Parathyroid adenoma (tissue), 2 donors: ENCODE results near the gene CDA.

Experiments
- H2AFZ ChIP-seq: fragments of 300-600 bp; sonication (generic); one replicate; pipeline ENCODE4 v1.7.0; 2017; ENCODE audit warnings: antibody characterized with exemption, mild to moderate bottlenecking
- H3K27ac ChIP-seq: fragments of 300-600 bp; sonication (generic); one replicate; pipeline ENCODE4 v1.7.0; 2017
- H3K27me3 ChIP-seq: fragments of 300-600 bp; sonication (generic); one replicate; pipeline ENCODE4 v1.7.0; 2017; ENCODE audit warnings: low read length; ENCODE audit not compliant: control insufficient read depth, insufficient read depth
- H3K36me3 ChIP-seq: fragments of 300-600 bp; sonication (generic); one replicate; pipeline ENCODE4 v1.7.0; 2017; ENCODE audit warnings: low read length; ENCODE audit not compliant: control insufficient read depth, insufficient read depth
- H3K4me1 ChIP-seq: fragments of 300-600 bp; sonication (generic); one replicate; pipeline ENCODE4 v1.7.0; 2017; ENCODE audit warnings: control low read depth
- H3K4me2 ChIP-seq: fragments of 300-600 bp; sonication (generic); one replicate; pipeline ENCODE4 v1.7.0; 2017; ENCODE audit warnings: low read length
- H3K4me3 ChIP-seq: fragments of 300-600 bp; sonication (generic); one replicate; pipeline ENCODE4 v1.7.0; 2017; ENCODE audit warnings: low read depth, low read length
- H3K79me2 ChIP-seq: fragments of 300-600 bp; sonication (generic); one replicate; pipeline ENCODE4 v1.7.0; 2017; ENCODE audit warnings: control low read depth
- H3K9ac ChIP-seq: fragments of 300-600 bp; sonication (generic); one replicate; pipeline ENCODE4 v1.7.0; 2017; ENCODE audit warnings: mild to moderate bottlenecking
- H3K9me3 ChIP-seq: fragments of 300-600 bp; sonication (generic); one replicate; pipeline ENCODE4 v1.7.0; 2017; ENCODE audit warnings: low read length; ENCODE audit not compliant: control insufficient read depth
- CTCF ChIP-seq: fragments of 300-600 bp; sonication (generic); IDR thresholded peaks from one replicate; pipeline ENCODE4 v1.7.0; 2017; ENCODE audit warnings: antibody characterized with exemption, mild to moderate bottlenecking
- donor health status: primary hyperparathyroidism.

The CDA gene

GRCh38 chr1:20625176-20626097, 36.5 kb downstream of the CDA start:
- Histone ChIP-seq H3K36me3 (no peaks in the 10 kb centered on the region), H3K27ac (no peak overlapping the region), H3K9ac (no peak overlapping the region), H3K27me3 (no peaks in the 10 kb centered on the region), H3K9me3 (no peaks in the 10 kb centered on the region), H3K79me2 (no peaks in the 10 kb centered on the region), H3K4me3 (no peak overlapping the region), H2AFZ (no peak overlapping the region), H3K4me2 (no peak overlapping the region), H3K4me1 (no peaks in the 10 kb centered on the region)
- no peak for TF ChIP-seq CTCF

- Histone ChIP-seq H3K4me1 (no peaks in the 10 kb centered on the region), H3K9ac (no peak overlapping the region), H2AFZ (no peak overlapping the region), H3K79me2 (no peaks in the 10 kb centered on the region), H3K27ac (no peak overlapping the region), H3K4me3 (no peak overlapping the region), H3K36me3 (no peaks in the 10 kb centered on the region), H3K9me3 (no peaks in the 10 kb centered on the region), H3K27me3 (no peaks in the 10 kb centered on the region), H3K4me2 (no peak overlapping the region)
- TF ChIP-seq CTCF: no peak
Observed at GRCh38 chr1:20626098-20626427, 37.2 kb downstream of the CDA start.

- Histone ChIP-seq H2AFZ (no peak overlapping the region), H3K9ac (no peak overlapping the region), H3K79me2 (no peaks in the 10 kb centered on the region), H3K4me1 (no peaks in the 10 kb centered on the region), H3K4me3 (no peak overlapping the region), H3K9me3 (no peaks in the 10 kb centered on the region), H3K27me3 (no peaks in the 10 kb centered on the region), H3K36me3 (no peaks in the 10 kb centered on the region), H3K27ac (no peak overlapping the region), H3K4me2 (no peak overlapping the region)
- TF ChIP-seq CTCF: no peak
Observed at GRCh38 chr1:20626524-20626923, 37.6 kb downstream of the CDA start.

GRCh38 chr1:20630729-20631128, 41.8 kb downstream of the CDA start:
- no peak overlapping the region for H3K4me2 ChIP-seq
- H3K9ac ChIP-seq: no peak overlapping the region
- no peak overlapping the region for H3K4me3 ChIP-seq
- H3K79me2 ChIP-seq: peaks cover 2% of the 10 kb centered on the region
- H3K27me3 ChIP-seq: no peaks in the 10 kb centered on the region
- H3K36me3 ChIP-seq: no peaks in the 10 kb centered on the region
- no peaks in the 10 kb centered on the region for H3K9me3 ChIP-seq
- no peaks in the 10 kb centered on the region for H3K4me1 ChIP-seq
- H3K27ac ChIP-seq: no peak overlapping the region
- no peak for TF ChIP-seq CTCF
- H2AFZ ChIP-seq: no peak overlapping the region

GRCh38 chr1:20632386-20632785, 43.5 kb downstream of the CDA start:
- no peak overlapping the region for H3K4me3 ChIP-seq
- no peaks in the 10 kb centered on the region for H3K36me3 ChIP-seq
- no peak overlapping the region for H2AFZ ChIP-seq
- TF ChIP-seq CTCF: no peak
- no peak overlapping the region for H3K4me2 ChIP-seq
- no peaks in the 10 kb centered on the region for H3K27me3 ChIP-seq
- H3K9me3 ChIP-seq: no peaks in the 10 kb centered on the region
- no peak overlapping the region for H3K27ac ChIP-seq
- no peak overlapping the region for H3K9ac ChIP-seq
- peaks cover 2% of the 10 kb centered on the region for H3K79me2 ChIP-seq
- no peaks in the 10 kb centered on the region for H3K4me1 ChIP-seq
